Rectal smooth muscle tissue (tissue), 1 donor: ENCODE data around the gene MAMDC4.

ENCODE experiments used
- H3K27ac ChIP-seq: one replicate; pipeline ENCODE4 v1.7.0; 2013; ENCODE audit warnings: low read depth, low read length, inconsistent platforms
- H3K27me3 ChIP-seq: one replicate; pipeline ENCODE4 v1.7.0; 2013; ENCODE audit warnings: low read length; ENCODE audit not compliant: control insufficient read depth, insufficient read depth
- H3K36me3 ChIP-seq: one replicate; pipeline ENCODE4 v1.7.0; 2013; ENCODE audit warnings: low read length; ENCODE audit not compliant: control insufficient read depth, insufficient read depth
- H3K4me1 ChIP-seq: one replicate; pipeline ENCODE4 v1.7.0; 2013; ENCODE audit warnings: low read length; ENCODE audit not compliant: control insufficient read depth, insufficient read depth
- H3K4me3 ChIP-seq: one replicate; pipeline ENCODE4 v1.7.0; 2013; ENCODE audit warnings: low read length
- H3K9ac ChIP-seq: one replicate; pipeline ENCODE4 v1.7.0; 2013; ENCODE audit warnings: low read length

Gene MAMDC4

DNA sequence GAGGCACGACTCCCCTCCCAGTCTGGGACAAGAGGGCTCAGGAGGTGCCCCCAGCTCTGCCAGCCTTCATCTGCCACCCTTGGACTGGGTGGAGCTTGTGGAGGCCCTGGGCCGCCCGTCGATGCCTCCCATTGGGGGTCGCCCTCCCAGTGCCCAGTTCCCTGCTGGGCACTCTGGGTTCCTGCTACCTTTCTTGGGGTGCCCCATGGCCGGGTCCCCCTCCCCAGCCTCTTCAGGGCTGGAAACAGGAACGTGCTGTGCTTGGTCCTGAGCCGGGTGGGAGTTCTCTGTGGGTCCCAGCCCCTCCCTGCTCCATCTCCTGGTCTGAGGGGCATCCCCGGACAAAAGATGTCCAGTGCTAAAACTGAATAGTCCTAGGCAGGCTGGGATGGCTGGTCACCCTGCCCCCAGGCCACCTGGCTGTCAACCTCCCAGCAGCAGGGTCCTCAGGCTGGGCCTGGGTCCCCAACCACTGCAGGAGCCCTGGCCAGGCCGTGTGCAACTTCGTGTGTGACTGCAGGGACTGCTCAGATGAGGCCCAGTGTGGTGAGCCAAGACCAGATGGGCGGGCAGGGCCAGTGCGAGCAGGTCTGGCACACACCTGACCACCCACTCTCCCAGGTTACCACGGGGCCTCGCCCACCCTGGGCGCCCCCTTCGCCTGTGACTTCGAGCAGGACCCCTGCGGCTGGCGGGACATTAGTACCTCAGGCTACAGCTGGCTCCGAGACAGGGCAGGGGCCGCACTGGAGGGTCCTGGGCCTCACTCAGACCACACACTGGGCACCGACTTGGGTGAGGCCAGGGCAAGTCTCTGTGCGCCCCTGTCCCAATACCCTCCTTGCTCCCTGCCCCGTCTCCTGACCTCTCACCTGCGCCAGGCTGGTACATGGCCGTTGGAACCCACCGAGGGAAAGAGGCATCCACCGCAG is 784 bp downstream of the MAMDC4 start:
- no peak overlapping the region for H3K4me3 ChIP-seq
- H3K9ac ChIP-seq, result no peak overlapping the region
- H3K27me3 ChIP-seq, result peaks cover 2% of the 10 kb centered on the region
- H3K36me3 ChIP-seq, result peaks cover 7% of the 10 kb centered on the region
- peaks cover 9% of the 10 kb centered on the region for H3K4me1 ChIP-seq
- no peak overlapping the region for H3K27ac ChIP-seq

GRCh38 chr9:136853596-136854112 is 1.5 kb downstream of the MAMDC4 start:
- H3K4me3 ChIP-seq, result no peak overlapping the region
- H3K27me3 ChIP-seq, result no peaks in the 10 kb centered on the region
- H3K9ac ChIP-seq, result no peak overlapping the region
- no peak overlapping the region for H3K27ac ChIP-seq
- peaks cover 7% of the 10 kb centered on the region for H3K36me3 ChIP-seq
- H3K4me1 ChIP-seq, result peaks cover 6% of the 10 kb centered on the region

GRCh38 chr9:136854113-136854841 is 2.1 kb downstream of the MAMDC4 start:
- Histone ChIP-seq H3K27ac (no peak overlapping the region), H3K4me1 (peaks cover 8% of the 10 kb centered on the region), H3K36me3 (peaks cover 7% of the 10 kb centered on the region), H3K9ac (no peak overlapping the region), H3K4me3 (no peak overlapping the region), H3K27me3 (no peaks in the 10 kb centered on the region)

DNA sequence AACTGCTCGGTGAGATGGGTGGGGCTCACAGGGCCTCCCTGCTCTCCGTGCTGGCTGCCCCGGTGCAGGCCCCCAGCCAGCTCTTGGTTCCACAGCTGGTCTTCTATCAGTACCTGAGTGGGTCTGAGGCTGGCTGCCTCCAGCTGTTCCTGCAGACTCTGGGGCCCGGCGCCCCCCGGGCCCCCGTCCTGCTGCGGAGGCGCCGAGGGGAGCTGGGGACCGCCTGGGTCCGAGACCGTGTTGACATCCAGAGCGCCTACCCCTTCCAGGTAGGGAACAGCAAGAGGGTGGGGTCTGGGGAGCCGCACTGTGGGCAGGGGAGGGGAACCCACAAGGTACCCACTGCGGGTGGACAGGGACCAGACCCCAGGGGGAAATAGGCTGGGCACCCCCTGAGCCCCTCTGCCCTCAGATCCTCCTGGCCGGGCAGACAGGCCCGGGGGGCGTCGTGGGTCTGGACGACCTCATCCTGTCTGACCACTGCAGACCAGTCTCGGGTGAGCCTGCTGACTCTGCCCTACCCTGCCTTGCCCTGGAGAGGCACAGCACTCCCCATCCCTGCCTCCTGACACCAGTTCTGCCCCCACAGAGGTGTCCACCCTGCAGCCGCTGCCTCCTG is 2.8 kb downstream of the MAMDC4 start:
- Histone ChIP-seq H3K36me3 (peaks cover 7% of the 10 kb centered on the region), H3K27me3 (no peaks in the 10 kb centered on the region), H3K4me3 (no peak overlapping the region), H3K4me1 (peaks cover 9% of the 10 kb centered on the region), H3K9ac (no peak overlapping the region), H3K27ac (no peak overlapping the region)

- peaks cover 7% of the 10 kb centered on the region for H3K36me3 ChIP-seq
- peaks cover 4% of the 10 kb centered on the region for H3K4me1 ChIP-seq
- no peak overlapping the region for H3K9ac ChIP-seq
- no peak overlapping the region for H3K27ac ChIP-seq
- H3K27me3 ChIP-seq, result no peaks in the 10 kb centered on the region
- no peak overlapping the region for H3K4me3 ChIP-seq
Measured at GRCh38 chr9:136855461-136856078, 3.4 kb downstream of the MAMDC4 start.

DNA sequence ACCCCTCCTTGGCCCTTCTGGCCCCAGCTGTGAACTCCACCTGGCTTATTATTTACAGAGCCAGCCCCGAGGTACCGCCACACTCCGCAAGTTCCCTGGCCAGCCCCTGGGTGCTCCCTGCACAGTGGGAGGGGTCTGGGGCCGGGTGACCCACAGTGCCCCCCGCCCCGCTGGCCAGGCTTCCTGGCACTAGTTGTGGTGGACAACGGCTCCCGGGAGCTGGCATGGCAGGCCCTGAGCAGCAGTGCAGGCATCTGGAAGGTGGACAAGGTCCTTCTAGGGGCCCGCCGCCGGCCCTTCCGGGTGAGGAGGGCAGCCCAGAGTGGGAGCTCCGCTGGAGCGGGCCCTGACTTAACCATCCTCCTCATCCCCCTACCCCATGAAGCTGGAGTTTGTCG is 3.9 kb downstream of the MAMDC4 start:
- peaks cover 3% of the 10 kb centered on the region for H3K36me3 ChIP-seq
- no peak overlapping the region for H3K4me3 ChIP-seq
- no peak overlapping the region for H3K9ac ChIP-seq
- no peaks in the 10 kb centered on the region for H3K27me3 ChIP-seq
- H3K27ac ChIP-seq, result no peak overlapping the region
- peaks cover 4% of the 10 kb centered on the region for H3K4me1 ChIP-seq

DNA sequence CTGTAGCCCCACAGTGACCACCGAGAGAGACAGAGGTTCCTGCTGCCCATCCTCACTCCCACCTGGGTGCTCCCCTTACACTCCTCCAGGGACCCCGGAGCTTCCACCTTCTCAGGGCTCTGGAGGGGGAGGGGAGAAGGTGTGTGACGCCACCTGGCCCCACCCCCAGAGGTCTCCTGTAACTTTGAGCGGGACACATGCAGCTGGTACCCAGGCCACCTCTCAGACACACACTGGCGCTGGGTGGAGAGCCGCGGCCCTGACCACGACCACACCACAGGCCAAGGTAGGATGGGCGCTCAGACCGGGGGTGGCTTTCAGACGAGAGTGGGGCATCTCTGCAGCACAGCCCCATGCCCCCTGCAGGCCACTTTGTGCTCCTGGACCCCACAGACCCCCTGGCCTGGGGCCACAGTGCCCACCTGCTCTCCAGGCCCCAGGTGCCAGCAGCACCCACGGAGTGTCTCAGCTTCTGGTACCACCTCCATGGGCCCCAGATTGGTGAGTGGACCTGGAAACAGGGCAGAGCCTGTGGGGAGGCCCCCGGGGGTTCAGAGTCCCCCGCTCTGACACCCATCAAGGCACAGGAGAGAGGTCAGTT is 4.5 kb downstream of the MAMDC4 start:
- peaks cover 4% of the 10 kb centered on the region for H3K4me1 ChIP-seq
- no peaks in the 10 kb centered on the region for H3K36me3 ChIP-seq
- H3K9ac ChIP-seq, result no peak overlapping the region
- no peak overlapping the region for H3K27ac ChIP-seq
- no peaks in the 10 kb centered on the region for H3K27me3 ChIP-seq
- H3K4me3 ChIP-seq, result no peak overlapping the region

DNA sequence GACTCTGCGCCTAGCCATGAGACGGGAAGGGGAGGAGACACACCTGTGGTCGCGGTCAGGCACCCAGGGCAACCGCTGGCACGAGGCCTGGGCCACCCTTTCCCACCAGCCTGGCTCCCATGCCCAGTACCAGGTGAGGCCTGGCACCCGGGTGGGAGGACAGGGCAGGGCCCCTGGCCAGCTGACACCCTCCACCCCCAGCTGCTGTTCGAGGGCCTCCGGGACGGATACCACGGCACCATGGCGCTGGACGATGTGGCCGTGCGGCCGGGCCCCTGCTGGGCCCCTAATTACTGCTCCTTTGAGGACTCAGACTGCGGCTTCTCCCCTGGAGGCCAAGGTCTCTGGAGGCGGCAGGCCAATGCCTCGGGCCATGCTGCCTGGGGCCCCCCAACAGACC is 5.0 kb downstream of the MAMDC4 start:
- H3K27ac ChIP-seq, result no peak overlapping the region
- peaks cover 5% of the 10 kb centered on the region for H3K36me3 ChIP-seq
- no peak overlapping the region for H3K4me3 ChIP-seq
- peaks cover 4% of the 10 kb centered on the region for H3K4me1 ChIP-seq
- H3K9ac ChIP-seq, result no peak overlapping the region
- H3K27me3 ChIP-seq, result no peaks in the 10 kb centered on the region

DNA sequence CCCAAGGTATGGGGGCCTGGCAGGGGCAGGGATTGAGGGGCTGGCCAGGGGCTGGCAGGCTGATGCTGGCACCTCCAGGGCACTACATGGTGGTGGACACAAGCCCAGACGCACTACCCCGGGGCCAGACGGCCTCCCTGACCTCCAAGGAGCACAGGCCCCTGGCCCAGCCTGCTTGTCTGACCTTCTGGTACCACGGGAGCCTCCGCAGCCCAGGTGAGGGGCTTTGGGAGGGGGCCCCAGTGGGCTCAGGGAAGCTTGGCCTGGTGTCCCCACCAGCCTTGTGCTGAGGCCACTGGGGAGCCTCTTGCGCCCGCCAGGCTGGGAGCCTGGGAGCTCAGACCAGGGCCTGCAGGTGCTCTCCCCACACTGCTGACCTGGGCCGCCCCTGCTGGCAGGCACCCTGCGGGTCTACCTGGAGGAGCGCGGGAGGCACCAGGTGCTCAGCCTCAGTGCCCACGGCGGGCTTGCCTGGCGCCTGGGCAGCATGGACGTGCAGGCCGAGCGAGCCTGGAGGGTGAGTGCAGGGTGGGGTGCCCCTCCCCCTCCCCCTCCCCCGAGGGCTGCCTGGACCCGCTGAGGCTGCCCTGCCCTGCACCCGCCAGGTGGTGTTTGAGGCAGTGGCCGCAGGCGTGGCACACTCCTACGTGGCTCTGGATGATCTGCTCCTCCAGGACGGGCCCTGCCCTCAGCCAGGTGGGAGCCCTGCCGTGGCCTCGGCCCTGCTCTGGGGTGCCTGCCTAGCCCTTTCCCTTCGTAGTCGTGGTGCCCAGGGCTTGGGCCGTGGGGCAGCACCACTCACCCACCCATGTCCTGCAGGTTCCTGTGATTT is 5.7 kb downstream of the MAMDC4 start:
- Histone ChIP-seq H3K27ac (peak overlapping the region; percentile 68), H3K9ac (no peak overlapping the region), H3K27me3 (no peaks in the 10 kb centered on the region), H3K4me1 (peaks cover 4% of the 10 kb centered on the region), H3K4me3 (no peak overlapping the region), H3K36me3 (peaks cover 11% of the 10 kb centered on the region)

GRCh38 chr9:136858452-136858843 is 6.3 kb downstream of the MAMDC4 start:
- Histone ChIP-seq H3K9ac (no peak overlapping the region), H3K36me3 (peaks cover 11% of the 10 kb centered on the region), H3K27ac (peak overlapping the region; percentile 68), H3K4me3 (no peak overlapping the region), H3K4me1 (peaks cover 4% of the 10 kb centered on the region), H3K27me3 (no peaks in the 10 kb centered on the region)
